Activated T-helper 1 cell treated with anti-CD3 and anti-CD28 coated beads, Interleukin-2, amount 50 U/mL, for 16 hours (primary cell): ENCODE data around the gene PLEKHB2.
A peak's percentile ranks its signal among the peaks of the same experiment; 100 is the strongest.
"Not testable (repeated sequence)": the region's sequence is repeated elsewhere in the genome, so short reads cannot be mapped to it uniquely, and the experiment has no call there.

ENCODE experiments used
- DNase-seq, 2 donors: peaks; one replicate each; pipeline ENCODE4 v3.0.0-alpha.2; 2020; ENCODE audit warnings: low read depth in 1 of 2, low spot score in 1 of 2

Gene PLEKHB2

GRCh38 chr2:131093696-131094462 lies 11.3 kb upstream of the PLEKHB2 start:
- DNase-seq, result no peak

GRCh38 chr2:131094463-131095281 lies 10.5 kb upstream of the PLEKHB2 start:
- DNase-seq, result no peak

DNA sequence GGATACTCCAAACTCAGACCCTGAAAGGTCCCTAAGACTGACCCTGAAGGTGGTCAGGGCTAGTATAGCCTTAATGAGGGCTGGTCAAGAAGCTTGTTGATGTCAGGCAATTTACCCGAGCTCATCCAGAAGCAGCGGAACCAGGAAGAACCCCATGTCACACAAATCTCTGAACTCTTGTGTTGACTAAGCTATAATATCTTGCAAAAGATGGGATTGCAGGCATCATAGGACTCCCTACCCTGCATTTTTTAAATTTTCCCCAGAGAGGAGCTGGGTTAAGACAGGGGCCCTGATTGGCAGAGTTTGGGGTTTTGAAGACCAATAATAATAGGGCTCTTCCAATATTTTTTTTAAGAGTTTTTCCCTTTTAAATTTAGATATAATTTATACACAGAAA lies 2.0 kb upstream of the PLEKHB2 start:
- no peak for DNase-seq

GRCh38 chr2:131104487-131105155 lies 515 bp upstream of the PLEKHB2 start:
- peak in 1 of 2 donors; percentile 26 for DNase-seq

GRCh38 chr2:131105950-131106801 lies 1.0 kb downstream of the PLEKHB2 start:
- peak in 1 of 2 donors; percentile 13 for DNase-seq

GRCh38 chr2:131112529-131112928 lies 7.4 kb downstream of the PLEKHB2 start:
- no peak for DNase-seq

- no peak for DNase-seq
Measured at GRCh38 chr2:131113566-131114227, 8.6 kb downstream of the PLEKHB2 start.

DNA sequence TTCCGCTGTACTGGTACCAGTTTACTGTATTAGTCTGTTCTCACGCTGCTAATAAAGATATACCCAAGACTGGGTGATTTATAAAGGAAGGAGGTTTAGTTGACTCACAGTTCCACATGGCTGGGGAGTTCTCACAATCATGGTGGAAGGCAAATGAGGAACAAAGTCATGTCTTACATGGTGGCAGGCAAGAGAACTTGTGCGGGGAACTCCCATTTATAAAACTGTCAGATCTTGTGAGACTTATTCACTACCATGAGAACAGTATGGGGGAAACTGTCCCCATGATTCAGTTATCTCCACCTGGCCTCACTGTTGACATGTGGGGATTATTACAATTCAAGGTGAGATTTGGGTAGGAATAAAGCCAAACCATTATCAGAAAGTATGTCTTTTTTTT lies 9.8 kb downstream of the PLEKHB2 start:
- DNase-seq, result not testable (repeated sequence)

GRCh38 chr2:131115752-131116151 lies 10.6 kb downstream of the PLEKHB2 start:
- no peak for DNase-seq

- DNase-seq, result no peak
Measured at GRCh38 chr2:131120815-131121317, 15.7 kb downstream of the PLEKHB2 start.

GRCh38 chr2:131121464-131121863 lies 16.3 kb downstream of the PLEKHB2 start:
- DNase-seq, result no peak

- no peak for DNase-seq
Measured at GRCh38 chr2:131122496-131122895, 17.4 kb downstream of the PLEKHB2 start.

GRCh38 chr2:131123192-131123591 lies 18.1 kb downstream of the PLEKHB2 start:
- no peak for DNase-seq

- no peak for DNase-seq
Measured at GRCh38 chr2:131125195-131125757, 20.1 kb downstream of the PLEKHB2 start.

DNA sequence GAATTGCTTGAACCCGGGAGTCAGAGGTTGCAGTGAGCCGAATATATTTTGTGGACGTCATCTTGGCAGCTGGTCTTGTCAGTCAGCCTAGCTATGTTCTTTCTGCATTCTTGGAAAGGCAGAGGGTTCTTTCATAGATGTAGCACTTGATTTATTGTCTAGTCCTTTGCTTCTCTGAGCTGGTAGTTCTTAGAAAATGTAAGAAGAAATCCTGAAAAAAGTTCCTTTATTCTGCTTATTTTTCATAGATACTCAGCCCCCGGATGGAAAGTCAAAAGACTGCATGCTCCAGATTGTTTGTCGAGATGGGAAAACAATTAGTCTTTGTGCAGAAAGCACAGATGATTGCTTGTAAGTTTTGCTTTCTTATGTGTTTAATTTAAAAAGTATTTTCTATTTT lies 21.3 kb downstream of the PLEKHB2 start:
- no peak for DNase-seq

- no peak for DNase-seq
Measured at GRCh38 chr2:131127076-131127475, 21.9 kb downstream of the PLEKHB2 start.

DNA sequence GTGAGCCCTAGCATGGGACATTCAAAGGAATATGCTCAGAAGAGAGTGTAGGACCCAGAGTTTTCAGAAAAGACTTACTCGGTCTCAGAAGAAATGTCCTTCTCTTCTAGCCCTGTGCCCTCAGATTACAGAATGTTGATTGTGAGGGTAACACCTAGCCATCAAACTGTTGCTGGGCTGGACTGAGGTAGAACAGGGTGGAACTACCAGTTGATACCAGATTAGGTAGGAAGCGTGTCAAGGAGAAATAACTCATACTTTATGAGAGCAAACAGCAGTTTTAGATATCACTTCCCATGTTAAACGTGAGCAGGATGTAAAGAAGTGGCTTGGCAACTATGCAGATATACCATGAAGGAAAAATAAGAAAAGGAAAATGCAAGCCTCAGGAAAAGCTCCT lies 22.8 kb downstream of the PLEKHB2 start:
- DNase-seq, result no peak

GRCh38 chr2:131130298-131130596 lies 25.1 kb downstream of the PLEKHB2 start:
- no peak for DNase-seq

DNA sequence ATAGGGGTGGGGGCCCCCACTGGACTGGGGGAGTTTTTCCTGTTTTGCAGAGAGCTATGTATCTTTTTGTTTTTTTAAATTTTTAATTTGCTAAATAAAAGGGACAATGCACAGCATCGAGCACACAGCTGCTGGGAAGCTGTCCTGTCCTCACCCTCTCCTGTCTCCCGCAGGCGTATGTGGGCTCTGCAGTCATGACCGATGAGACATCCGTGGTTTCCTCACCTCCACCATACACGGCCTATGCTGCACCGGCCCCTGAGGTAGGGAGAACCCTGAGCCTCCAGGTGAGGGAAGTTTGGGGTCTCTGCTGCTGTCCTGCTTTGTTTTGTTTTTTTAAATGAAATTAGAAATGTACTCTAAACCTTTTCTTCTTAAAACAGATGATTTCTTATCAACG lies 27.6 kb downstream of the PLEKHB2 start:
- no peak for DNase-seq

GRCh38 chr2:131140581-131140980 lies 35.4 kb downstream of the PLEKHB2 start:
- DNase-seq, result no peak
